GM21526 (cell line): Measurements from ENCODE around the gene ARHGAP1.

Experiments
- ATAC-seq: cut with Tn5 transposase; IDR thresholded peaks from one replicate; pipeline ENCODE4 v1.9.1; 2021; ENCODE audit warnings: moderate library complexity; ENCODE audit not compliant: unreplicated experiment, low FRiP score

Gene ARHGAP1

DNA sequence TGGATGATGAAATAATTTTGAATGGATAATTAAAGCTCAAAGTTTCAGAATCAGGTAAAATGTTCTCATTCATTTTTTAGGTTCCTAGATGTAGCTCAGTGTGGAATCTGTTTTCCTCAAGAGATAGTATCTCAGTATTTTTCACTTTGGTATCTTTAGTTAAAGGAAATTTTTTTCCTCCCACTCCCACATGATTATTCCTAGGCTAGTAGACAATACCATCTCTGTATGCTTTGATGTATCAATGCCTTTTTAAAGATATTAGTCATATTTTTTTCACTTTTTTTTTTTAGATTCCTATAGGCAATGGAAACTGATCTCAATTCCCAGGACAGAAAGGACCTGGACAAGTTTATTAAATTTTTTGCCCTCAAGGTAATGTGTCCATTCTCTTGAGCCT, 56.4 kb downstream of the ARHGAP1 start:
- ATAC-seq, result no peak

DNA sequence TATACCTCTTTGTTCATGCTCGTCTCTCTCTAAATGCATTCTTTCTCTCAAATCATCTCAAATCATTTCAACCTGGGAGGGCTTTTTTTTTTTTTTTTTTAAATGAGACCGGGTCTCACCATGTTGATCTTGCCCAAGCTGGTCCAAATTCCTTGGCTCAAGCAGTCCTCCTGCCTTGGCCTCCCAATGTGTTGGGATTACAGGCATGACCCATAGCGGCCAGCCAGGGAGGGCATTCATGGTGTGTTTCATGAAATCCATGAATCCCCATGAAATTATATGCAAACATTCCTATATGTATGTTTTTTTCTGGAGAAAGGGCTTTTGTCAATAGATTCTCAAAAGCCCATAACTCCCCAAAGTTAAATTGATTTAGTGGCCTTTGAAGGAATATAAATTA, 56.9 kb downstream of the ARHGAP1 start:
- no peak for ATAC-seq

DNA sequence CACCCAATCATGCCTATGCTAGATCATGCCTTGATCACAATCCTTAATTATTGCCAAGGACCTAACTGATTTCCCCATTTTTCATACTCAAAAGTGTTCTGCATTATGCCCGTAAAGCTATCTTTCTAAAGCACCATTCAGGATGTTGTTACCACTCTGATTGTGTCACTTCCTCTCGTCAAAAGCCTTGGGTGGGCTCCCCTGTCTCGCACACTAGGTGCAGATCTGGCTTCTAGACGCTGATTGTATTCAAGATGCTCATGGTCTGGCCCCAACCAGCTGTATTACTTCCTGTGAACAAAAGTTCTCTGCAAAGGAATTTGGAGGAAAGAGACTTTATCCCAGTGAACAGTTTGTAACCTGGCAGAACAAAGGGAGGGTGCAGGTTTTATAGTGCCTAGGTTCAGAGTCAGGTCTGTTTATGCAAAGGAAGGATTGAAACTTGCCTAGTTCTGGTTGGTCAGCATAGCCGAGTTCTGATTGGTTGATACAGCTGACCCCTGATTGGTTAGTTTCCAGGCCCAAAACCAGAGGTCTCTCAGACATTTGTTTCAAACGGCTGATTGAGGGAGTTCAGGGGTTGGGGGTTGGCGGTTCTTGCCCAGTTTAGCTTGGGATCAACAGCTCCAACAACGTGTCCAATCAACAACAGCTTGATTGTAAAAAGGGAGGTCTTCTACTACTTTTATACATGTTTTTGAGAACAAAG, 57.6 kb downstream of the ARHGAP1 start:
- ATAC-seq, result no peak

DNA sequence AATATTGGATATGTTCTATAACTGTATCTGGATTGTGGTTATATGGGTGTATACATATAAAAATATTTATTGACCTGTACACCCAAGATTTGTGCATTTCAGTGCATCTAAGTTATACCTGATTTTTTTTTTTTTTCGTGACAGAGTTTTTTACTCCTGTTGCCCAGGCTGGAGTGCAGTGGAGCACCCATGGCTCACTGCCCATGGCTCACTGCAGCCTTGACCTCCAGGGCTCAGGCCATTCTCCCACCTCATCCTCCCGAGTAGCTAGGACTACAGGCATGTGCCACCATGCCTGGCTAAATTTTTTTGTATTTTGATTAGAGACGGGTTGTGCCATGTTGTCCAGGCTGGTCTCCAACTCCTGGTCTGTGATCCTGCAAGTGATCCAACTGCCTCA, 58.8 kb downstream of the ARHGAP1 start:
- ATAC-seq, result no peak

GRCh38 chr11:46640036-46640788, 60.2 kb downstream of the ARHGAP1 start:
- no peak for ATAC-seq

GRCh38 chr11:46639197-46639839, 61.1 kb downstream of the ARHGAP1 start:
- ATAC-seq, result no peak

GRCh38 chr11:46637546-46637945, 62.9 kb downstream of the ARHGAP1 start:
- no peak for ATAC-seq

- ATAC-seq, result no peak
Observed at GRCh38 chr11:46635557-46636139, 64.8 kb downstream of the ARHGAP1 start.

- no peak for ATAC-seq
Observed at GRCh38 chr11:46633291-46634217, 66.9 kb downstream of the ARHGAP1 start.

DNA sequence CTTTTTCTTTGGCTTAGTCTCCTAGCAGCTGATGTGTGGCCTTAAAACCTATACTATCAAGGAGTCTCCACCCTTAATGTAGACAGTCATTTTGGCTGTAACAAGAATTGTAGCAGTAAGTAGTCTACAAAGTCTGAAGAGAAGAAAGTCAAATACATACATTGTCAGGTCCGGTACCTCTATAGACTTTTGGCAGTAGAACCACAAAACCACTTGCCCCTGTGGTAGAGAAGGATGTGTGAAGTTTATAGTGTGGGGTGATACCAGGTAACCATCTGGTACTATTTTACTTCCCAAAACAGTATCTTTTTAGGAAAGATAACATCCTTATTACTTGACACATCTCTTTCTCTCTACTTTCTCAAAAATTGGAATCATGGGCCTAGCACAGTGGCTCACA, 67.9 kb downstream of the ARHGAP1 start:
- no peak for ATAC-seq

GRCh38 chr11:46631676-46632075, 68.7 kb downstream of the ARHGAP1 start:
- no peak for ATAC-seq

GRCh38 chr11:46630237-46630636, 70.2 kb downstream of the ARHGAP1 start:
- ATAC-seq, result no peak

DNA sequence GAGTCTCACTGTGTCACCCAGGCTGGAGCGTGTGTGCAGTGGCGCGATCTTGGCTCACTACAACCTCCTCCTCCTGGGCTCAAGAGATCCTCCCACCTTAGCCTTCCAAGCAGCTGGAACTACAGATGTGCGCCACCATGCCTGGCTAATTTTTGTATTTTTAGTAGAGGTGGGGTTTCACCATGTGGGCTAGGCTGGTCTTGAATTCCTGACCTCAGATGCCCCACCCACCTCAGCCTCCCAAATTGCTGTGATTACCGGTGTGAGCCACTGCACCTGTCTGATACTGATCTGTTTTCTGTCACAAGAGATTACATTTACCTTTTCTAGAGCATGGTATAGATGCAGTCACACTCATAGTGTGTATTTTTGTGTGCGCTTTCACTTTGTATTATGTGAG, 71.5 kb downstream of the ARHGAP1 start:
- ATAC-seq, result no peak
